GM20431 (cell line): ENCODE data around the gene PAX7.

Experiments
- in situ Hi-C: fragments of 300-500 bp; cut with MseI, MboI; formaldehyde crosslinking; loops from one replicate; pipeline ENCODE4 v1.15.0; 2020; ENCODE audit warnings: low sequenced_read_pairs; ENCODE audit not compliant: unreplicated experiment

PAX7 gene

GRCh38 chr1:18614069-18614735 is 16.4 kb upstream of the PAX7 start:
- in situ Hi-C loops, result loop anchor here (25.0 kb wide), 1 partner anchor 198 kb away; no protein-coding TSS in a partner anchor

DNA sequence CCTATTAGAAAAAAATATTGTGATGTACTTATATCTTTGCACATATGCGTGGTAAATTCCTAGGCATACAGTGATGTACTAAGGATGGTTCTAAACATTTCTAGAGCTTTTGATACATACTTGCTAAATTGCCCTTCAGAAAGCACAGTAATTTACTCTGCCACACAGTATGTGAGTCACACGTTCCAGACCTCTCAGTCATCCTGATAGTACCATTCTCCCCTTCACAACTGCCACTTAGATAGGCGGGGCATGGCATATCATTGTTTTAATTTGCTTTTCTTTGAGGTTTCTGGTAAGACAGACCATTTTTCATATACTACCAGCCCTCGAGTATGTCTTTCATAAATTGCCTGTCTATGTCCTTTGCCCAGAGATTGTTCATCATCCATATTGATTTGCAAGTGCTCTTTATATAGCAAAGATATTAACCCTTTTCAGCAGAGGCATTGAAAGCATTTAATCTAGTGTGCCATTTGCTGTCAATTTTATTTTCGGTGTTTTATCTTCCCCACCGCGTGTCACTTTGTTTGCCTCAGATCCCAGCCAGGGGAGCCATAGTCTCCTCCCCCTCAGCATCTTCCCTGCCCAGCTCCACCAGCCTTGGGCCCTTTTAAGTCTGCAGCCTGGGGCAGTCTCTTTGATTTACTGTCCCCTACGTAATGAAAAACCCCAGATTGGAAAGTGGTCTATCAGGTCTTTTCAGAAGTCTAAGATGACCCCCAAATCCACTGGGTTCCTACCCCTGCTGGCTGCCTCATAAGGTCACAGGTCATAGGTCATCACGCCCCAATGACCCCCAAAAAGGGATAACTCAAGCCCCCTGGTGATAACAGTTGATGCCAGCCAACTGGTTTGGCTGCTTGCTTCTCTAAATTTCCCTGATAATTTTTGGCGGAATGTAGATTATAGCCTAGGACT is 11.8 kb upstream of the PAX7 start:
- in situ Hi-C loops, result loop anchor here (25.0 kb wide), 1 partner anchor 193 kb away; no protein-coding TSS in a partner anchor

GRCh38 chr1:18619467-18619835 is 11.2 kb upstream of the PAX7 start:
- in situ Hi-C loops, result loop anchor here (25.0 kb wide), 1 partner anchor 193 kb away; no protein-coding TSS in a partner anchor

GRCh38 chr1:18628511-18628910 is 2.1 kb upstream of the PAX7 start:
- in situ Hi-C loops, result no loop called here

- in situ Hi-C loops, result no loop called here
These were observed 761 bp upstream of the PAX7 start for GRCh38 chr1:18629659-18630510.

- in situ Hi-C loops, result no loop called here
These were observed 1.0 kb downstream of the PAX7 start for GRCh38 chr1:18631496-18632217.

DNA sequence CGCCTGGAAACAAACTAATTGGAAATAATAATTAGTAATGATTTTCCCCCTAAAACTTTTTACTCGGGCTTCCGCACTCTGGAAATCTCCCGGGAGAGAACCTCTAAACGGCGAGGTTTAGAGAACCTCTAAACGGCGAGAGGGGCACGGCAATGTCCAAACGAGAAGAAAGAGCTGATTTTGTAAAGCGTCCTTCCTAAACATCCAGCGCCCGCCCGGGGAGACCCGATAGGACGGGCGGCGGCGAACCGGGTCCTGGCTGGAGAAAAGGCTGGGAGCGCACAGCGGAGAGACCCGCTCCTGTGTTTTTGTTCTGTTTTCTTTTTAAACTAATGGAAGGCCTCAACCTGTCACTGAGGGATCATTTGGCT is 1.6 kb downstream of the PAX7 start:
- in situ Hi-C loops, result no loop called here

- in situ Hi-C loops, result no loop called here
These were observed 2.3 kb downstream of the PAX7 start for GRCh38 chr1:18632783-18633421.

GRCh38 chr1:18633422-18634155 is 2.9 kb downstream of the PAX7 start:
- in situ Hi-C loops, result no loop called here

- in situ Hi-C loops, result no loop called here
These were observed 3.6 kb downstream of the PAX7 start for GRCh38 chr1:18634276-18634675.

DNA sequence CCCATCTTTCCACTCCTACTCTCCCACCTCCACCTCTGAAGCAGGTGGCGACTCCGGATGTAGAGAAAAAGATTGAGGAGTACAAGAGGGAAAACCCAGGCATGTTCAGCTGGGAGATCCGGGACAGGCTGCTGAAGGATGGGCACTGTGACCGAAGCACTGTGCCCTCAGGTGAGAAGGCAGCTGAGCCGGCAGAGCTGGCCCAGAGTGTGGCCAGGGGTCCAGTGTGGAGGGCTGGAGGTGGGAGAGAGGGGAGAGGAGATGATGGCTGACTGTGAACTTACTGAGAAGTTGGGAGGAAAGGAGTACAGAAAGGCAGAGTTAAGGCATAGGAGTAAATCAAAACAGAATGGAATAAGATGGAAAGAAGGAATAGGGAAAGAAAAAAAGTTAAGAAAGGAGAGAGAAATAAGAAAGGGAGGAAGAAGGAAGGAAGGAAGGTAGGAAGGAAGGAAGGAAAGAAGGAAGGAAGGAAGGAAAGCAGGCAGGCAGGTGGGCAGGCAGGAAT is 4.5 kb downstream of the PAX7 start:
- in situ Hi-C loops, result no loop called here

DNA sequence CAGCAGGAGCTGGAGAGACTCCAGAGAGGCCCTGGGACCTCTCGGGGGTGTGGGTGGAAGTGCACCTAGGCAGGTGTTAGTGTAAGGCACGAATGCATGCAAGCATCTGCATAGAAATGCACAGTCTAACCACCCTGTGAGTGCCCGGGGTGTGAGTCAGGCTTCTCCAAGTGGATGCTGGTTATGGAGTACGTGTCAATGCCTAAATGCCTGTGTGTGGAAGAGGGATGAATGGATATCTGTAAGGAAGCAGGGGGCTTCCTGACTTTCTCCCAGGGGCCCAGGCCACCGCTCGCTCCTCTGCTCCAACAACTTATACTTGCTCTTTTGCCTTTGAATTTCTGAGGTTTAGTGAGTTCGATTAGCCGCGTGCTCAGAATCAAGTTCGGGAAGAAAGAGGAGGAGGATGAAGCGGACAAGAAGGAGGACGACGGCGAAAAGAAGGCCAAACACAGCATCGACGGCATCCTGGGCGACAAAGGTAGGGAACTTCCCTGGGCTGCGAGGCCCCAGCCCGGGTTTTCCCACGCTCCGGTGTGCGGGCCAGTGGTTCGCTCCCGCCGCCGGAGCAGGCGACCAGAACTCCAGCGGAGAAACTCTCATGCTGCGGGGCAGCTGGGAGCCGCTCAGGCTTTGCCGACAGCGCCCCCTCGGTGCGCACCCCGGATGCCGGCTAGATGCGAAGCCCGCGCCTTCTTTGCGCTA is 5.4 kb downstream of the PAX7 start:
- in situ Hi-C loops, result no loop called here

DNA sequence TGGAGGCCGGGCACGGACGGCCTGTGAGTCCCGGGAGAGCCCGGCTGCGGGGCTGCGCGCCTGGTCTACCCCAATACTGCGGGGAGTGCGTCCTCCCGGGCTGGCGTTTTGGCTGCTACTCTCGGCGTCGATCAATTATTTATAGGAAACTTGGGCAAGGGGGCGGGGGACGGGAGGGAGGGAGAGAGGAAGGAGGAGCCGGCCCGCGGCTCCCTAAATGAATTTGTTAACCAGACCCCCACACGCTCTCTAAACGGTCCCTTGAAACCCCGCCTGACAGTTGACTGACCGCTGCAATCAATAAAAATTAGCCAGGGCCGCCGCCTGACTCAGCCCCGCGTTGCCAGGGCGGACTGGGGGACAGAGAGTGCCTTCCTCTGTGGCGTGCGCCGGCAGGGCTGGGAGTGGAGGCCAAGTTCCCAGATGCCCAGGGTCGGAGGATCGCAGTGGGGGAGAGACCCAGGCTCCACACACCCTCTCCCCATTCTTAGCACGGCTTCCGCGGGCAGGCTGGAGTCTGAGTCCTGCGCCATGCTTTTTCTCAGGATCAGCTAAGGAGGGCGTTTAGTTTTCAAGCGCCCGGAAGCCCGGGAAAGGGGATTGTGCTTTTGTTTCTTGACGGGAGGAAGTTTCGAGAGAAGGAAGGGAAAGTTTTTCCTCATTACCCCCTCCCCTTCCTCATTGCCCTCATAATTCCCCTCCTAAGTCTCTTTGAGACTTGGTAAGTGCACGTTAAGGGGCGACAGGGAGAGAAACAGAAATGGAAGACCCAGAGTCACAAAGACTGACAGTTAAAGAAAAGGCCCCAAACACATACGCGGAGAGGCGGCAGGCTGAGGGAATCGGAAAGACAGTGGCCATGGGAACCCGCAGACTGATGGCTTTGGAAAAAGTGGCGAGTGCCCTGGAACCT is 6.2 kb downstream of the PAX7 start:
- in situ Hi-C loops, result no loop called here

DNA sequence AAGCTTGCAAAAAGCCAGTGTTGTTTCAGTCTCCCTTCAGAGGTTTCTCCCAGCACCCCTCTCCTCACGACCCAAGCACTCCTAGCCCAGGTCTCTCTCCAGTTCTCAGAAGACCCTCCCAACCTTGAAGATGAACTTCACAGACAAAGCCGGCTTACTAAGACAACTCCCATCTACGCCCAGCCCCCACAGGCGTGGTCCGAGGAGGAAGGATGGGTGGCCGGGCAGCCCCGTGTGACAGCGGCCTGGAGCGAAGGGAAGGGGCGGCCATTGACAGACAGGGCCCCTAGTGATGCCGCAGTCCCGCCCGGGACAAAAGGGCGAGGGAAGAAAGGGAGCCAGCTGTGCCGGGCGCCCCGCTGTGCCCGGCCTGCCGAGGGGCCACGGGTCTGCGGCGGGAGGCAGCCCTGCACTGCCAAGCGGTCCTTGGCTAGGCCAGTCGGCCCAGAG is 6.9 kb downstream of the PAX7 start:
- in situ Hi-C loops, result no loop called here

- in situ Hi-C loops, result no loop called here
These were observed 7.6 kb downstream of the PAX7 start for GRCh38 chr1:18637962-18638834.

GRCh38 chr1:18638835-18639364 is 8.3 kb downstream of the PAX7 start:
- in situ Hi-C loops, result no loop called here
